Measurements from ENCODE around the gene PCDHGB4. TPM values are rescaled to one million over a fixed set of nuclear protein-coding genes. Genes with fewer than 3 reads are reported as not detected.
A peak's percentile ranks its signal among the peaks of the same experiment; 100 is the strongest.
"Not testable (repeated sequence)": the region's sequence is repeated elsewhere in the genome, so short reads cannot be mapped to it uniquely, and the experiment has no call there.

Gene PCDHGB4
- total RNA-seq, 1 donor from 2014 or later: 6.4 TPM

DNA sequence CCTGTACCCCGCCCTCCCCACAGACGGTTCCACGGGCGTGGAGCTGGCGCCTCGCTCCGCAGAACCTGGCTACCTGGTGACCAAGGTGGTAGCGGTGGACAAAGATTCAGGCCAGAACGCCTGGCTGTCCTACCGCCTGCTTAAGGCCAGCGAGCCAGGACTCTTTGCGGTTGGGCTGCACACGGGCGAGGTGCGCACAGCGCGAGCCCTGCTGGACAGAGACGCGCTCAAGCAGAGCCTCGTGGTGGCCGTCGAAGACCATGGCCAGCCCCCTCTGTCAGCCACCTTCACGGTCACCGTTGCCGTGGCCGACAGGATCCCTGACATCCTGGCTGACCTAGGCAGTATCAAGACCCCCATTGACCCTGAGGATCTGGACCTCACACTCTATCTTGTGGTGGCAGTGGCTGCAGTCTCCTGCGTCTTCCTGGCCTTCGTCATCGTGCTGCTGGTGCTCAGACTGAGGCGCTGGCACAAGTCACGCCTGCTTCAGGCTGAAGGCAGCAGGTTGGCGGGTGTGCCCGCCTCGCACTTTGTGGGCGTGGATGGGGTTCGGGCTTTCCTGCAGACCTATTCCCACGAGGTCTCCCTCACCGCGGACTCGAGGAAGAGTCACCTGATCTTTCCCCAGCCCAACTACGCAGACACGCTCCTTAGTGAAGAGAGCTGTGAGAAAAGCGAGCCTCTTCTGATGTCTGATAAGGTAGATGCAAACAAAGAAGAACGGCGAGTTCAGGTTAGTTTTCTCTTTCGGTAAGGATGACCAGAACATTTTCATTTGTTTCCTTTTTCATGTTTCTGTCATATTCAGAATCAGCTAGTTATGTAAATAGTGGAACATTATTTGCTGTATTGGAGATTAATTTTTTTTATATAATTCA lies 21.2 kb upstream of the PCDHGB4 start:
- no peak for DNase-seq (ENCODE audit: low read depth in 2 of 2)

DNA sequence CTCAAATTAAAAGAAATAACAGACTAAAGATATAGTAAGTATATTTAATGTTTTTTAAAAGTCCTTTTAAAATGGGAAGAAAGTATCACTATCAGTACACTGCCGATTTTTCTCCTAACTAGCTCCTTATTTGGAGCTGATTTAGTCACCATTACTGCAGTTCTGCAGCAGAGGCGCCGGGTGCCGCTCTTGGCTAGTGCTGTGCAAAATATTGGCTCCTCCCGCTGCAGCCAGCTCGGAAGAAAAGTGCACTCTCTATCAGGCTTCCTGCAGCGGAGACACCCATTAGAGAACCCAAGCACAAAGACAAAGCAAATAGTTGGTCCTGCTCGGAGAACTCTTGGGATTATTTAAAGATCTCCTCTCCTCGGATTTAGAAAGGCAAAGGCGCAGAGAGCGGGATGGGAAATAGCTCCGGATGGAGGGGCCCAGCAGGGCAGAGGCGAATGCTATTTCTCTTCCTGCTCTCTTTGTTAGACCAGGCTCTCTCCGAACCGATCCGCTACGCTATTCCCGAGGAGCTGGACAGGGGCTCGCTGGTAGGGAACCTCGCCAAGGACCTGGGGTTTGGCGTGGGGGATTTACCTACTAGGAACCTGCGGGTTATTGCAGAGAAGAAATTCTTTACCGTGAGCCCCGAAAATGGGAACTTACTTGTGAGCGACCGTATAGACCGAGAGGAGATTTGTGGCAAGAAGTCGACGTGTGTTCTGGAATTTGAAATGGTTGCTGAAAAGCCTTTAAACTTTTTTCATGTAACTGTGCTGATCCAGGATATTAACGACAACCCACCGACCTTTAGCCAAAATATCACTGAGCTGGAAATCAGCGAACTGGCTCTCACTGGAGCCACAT lies 17.3 kb upstream of the PCDHGB4 start, which contains the start of gene PCDHGB3:
PCDHGB3 (plus strand) TSS at position 249 of the 855 bp plus-strand sequence; CDS start at position 402, 153 bp downstream.
- DNase-seq (ENCODE audit: low read depth in 2 of 2): peak; percentile 38 to 71

DNA sequence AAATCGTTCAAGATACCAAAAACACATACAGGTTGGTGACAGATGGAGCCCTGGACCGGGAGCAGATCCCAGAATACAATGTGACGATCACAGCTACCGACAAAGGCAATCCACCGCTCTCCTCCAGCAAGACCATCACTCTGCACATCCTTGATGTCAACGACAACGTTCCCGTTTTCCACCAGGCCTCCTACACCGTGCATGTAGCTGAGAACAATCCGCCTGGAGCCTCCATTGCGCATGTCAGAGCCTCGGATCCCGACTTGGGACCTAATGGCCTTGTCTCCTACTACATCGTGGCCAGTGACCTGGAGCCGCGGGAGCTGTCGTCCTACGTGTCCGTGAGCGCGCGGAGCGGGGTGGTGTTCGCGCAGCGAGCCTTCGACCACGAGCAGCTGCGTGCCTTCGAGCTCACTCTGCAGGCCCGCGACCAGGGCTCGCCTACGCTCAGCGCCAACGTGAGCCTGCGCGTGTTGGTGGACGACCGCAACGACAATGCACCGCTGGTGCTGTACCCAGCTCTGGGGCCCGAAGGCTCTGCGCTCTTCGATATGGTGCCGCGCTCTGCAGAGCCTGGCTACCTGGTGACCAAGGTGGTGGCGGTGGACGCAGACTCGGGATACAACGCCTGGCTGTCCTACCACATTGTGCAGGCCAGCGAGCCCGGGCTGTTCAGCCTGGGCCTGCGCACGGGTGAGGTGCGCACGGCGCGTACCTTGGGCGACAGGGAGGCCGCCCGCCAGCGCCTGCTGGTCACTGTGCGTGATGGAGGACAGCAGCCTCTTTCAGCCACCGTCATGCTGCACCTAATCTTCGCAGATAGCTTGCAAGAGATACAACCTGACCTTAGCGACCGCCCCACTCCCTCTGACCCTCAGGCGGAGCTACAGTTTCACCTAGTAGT lies 15.7 kb upstream of the PCDHGB4 start:
- DNase-seq (ENCODE audit: low read depth in 2 of 2): no peak

DNA sequence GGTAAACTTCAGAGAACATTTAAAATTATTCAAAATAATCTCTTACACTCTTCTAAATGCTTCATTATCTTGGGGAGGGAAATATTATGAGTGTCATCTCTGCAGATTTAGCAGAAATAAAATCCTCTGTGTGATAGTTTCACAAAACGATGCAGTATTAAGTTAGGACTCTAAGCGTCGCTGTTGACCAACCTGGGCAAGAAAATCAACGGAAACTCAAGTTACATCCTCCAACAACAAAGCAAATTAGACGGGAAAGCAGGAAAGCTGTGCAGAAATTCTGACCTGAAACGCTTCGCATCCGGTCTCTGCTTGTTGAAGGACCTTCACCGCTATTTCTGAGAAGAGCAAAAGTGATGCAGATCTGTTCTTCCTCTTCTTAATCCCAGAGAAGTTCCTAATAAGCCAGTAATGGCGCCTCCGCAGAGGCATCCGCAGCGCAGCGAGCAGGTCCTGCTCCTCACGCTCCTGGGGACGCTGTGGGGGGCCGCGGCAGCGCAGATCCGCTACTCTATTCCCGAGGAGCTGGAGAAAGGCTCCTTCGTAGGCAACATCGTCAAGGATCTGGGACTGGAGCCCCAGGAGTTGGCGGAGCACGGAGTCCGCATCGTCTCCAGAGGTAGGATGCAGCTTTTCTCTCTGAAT lies 13.7 kb upstream of the PCDHGB4 start, which contains the start of gene PCDHGA6:
PCDHGA6 (plus strand) TSS at position 219 of the 645 bp plus-strand sequence; CDS start at position 412, 193 bp downstream.
- peak in 1 of 2 donors; percentile 42 for DNase-seq (ENCODE audit: low read depth in 2 of 2)

DNA sequence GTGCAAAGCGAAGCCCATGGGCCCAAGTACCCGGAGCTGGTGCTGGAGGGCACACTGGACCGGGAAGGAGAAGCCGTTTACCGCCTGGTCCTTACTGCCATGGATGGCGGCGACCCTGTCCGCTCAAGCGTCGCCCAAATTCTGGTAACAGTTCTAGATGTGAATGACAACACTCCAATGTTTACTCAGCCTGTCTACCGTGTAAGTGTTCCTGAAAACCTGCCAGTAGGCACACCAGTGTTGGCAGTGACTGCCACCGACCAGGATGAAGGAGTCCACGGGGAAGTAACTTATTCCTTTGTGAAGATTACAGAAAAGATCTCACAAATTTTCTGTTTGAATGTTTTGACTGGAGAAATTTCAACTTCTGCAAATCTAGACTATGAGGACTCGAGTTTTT lies 12.9 kb upstream of the PCDHGB4 start:
- DNase-seq (ENCODE audit: low read depth in 2 of 2): no peak

DNA sequence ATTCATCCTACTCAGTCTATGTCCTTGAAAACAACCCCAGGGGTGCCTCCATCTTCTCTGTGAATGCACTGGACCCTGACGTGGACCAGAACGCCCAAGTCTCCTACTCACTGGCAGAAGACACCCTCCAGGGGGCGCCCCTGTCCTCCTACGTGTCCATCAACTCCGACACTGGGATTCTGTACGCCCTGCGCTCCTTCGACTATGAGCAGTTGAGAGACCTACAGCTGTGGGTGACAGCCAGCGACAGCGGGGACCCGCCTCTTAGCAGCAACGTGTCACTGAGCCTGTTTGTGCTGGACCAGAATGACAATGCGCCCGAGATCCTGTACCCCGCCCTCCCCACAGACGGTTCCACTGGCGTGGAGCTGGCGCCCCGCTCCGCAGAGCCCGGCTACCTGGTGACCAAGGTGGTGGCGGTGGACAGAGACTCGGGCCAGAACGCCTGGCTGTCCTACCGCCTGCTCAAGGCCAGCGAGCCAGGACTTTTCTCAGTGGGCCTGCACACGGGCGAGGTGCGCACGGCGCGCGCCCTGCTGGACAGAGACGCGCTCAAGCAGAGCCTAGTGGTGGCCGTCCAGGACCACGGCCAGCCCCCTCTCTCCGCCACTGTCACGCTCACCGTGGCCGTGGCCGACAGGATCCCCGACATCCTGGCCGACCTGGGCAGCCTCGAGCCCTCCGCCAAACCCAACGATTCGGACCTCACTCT lies 11.9 kb upstream of the PCDHGB4 start:
- DNase-seq (ENCODE audit: low read depth in 2 of 2): not testable (repeated sequence)

DNA sequence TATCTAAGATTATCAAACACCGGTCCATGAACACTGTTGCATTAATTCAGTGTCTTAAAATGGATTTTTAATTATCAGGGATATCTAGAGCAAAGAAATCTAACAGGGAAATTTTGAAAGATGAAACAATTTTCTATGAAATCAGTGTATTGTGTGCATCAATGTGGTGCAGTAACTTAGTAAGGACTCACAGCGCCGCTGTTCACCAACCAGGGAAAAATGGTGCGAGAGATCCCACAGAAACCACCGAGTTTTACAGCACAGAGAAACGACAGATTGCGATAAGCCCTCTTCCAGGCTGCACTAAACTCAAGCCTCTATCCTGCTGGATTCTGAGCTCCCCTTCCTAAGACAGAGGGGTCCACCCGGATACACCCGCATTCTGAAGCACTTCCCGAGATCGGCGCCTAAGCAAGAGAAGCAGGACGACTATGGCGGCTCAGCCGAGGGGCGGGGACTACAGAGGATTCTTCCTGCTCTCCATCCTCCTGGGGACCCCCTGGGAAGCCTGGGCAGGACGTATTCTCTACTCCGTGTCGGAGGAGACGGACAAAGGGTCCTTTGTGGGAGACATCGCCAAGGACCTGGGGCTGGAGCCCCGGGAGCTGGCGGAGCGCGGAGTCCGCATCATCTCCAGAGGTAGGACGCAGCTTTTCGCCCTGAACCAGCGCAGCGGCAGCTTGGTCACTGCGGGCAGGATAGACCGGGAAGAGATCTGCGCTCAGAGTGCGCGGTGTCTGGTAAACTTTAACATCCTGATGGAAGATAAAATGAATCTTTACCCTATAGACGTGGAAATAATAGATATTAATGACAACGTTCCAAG lies 4.8 kb upstream of the PCDHGB4 start, which contains the start of gene PCDHGA7:
PCDHGA7 (plus strand) TSS at position 274 of the 826 bp plus-strand sequence; CDS start at position 432, 158 bp downstream.
- peak in 1 of 2 donors; percentile 43 for DNase-seq (ENCODE audit: low read depth in 2 of 2)

DNA sequence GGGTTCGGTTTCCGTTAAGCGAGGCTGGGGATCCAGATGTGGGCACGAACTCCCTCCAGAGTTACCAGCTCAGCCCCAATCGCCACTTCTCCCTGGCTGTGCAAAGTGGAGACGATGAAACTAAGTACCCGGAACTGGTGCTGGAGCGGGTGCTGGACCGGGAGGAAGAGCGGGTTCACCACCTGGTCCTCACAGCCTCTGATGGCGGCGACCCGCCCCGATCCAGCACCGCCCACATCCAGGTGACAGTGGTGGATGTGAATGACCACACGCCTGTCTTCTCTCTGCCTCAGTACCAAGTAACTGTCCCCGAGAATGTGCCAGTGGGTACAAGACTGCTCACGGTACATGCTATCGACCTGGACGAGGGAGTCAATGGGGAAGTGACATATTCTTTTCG lies 4.2 kb upstream of the PCDHGB4 start:
- no peak for DNase-seq (ENCODE audit: low read depth in 2 of 2)

DNA sequence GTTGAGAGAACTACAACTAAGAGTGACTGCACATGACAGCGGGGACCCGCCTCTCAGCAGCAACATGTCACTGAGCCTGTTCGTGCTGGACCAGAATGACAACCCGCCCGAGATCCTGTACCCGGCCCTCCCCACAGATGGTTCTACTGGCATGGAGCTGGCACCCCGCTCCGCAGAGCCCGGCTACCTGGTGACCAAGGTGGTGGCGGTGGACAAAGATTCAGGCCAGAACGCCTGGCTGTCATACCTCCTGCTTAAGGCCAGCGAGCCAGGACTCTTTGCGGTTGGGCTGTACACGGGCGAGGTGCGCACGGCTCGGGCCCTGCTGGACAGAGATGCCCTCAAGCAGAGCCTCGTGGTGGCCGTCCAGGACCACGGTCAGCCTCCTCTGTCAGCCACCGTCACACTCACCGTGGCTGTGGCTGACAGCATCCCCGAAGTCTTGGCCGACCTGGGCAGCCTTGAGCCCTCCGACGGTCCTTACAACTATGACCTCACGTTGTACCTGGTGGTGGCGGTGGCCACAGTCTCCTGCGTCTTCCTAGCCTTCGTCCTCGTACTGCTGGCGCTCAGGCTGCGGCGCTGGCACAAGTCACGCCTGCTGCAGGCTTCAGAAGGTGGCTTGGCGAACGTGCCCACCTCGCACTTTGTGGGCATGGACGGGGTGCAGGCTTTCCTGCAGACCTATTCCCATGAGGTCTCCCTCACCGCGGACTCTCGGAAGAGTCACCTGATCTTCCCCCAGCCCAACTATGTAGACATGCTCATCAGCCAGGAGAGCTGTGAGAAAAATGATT lies 2.8 kb upstream of the PCDHGB4 start:
- no peak for DNase-seq (ENCODE audit: low read depth in 2 of 2)

DNA sequence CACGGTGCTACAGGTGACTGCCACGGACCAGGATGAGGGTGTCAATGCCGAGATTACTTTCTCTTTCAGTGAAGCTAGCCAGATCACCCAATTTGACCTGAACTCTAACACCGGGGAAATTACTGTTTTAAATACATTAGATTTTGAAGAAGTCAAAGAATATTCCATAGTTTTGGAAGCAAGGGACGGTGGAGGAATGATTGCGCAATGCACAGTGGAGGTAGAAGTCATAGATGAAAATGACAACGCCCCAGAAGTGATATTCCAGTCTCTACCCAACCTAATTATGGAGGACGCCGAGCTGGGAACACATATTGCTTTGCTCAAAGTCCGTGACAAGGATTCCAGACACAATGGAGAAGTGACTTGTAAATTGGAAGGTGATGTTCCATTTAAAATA lies 1.2 kb downstream of the PCDHGB4 start:
- DNase-seq (ENCODE audit: low read depth in 2 of 2): no peak

DNA sequence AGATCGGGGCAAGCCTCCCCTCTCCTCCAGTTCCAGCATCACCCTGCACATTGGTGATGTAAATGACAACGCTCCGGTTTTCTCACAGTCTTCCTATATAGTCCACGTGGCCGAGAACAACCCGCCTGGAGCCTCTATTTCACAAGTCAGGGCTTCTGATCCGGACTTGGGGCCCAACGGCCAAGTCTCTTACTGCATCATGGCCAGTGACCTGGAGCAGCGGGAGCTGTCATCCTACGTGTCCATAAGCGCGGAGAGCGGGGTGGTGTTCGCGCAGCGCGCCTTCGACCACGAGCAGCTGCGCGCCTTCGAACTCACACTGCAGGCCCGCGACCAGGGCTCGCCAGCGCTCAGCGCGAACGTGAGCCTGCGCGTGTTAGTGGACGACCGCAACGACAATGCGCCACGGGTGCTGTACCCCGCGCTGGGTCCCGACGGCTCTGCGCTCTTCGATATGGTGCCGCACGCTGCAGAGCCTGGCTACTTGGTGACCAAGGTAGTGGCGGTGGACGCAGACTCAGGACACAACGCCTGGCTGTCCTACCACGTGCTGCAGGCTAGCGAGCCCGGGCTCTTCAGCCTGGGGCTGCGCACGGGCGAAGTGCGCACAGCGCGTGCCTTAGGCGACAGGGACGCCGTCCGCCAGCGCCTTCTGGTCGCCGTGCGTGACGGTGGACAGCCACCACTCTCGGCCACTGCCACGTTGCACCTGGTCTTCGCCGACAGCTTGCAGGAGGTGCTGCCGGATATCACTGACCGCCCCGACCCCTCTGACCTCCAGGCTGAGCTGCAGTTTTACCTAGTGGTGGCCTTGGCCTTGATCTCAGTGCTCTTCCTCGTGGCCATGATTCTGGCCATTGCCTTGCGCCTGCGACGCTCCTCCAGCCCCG lies 1.9 kb downstream of the PCDHGB4 start:
- DNase-seq (ENCODE audit: low read depth in 2 of 2): no peak

DNA sequence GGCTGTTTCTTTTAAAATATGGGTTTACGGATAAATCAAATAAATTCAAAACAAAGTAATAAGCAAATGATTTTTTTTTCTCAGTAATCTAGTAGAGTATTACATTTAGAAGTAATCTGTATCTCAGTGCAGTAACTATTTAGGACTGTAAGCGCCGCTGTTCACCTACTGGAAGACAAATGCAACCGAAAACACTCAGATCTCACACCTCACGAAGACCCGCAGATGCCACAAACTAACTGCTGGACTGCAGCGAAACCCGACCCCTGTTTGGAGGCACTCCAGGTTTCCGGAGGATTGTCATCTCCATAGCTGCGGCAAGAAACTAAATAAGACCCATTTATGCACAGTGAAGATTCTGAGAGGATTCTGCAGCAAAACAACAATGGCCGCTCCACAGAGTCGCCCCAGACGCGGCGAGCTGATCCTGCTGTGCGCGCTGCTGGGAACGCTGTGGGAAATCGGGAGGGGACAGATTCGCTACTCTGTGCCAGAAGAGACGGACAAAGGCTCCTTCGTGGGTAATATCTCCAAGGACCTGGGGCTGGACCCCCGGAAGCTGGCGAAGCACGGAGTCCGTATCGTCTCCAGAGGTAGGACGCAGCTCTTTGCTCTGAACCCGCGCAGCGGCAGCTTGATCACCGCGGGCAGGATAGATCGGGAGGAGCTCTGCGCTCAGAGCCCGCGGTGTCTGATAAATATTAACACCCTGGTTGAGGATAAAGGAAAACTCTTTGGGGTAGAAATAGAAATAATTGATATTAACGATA lies 5.1 kb downstream of the PCDHGB4 start, which contains the start of gene PCDHGA8:
PCDHGA8 (plus strand) TSS at position 205 of the 770 bp plus-strand sequence; CDS start at position 386, 181 bp downstream.
- no peak for DNase-seq (ENCODE audit: low read depth in 2 of 2)

DNA sequence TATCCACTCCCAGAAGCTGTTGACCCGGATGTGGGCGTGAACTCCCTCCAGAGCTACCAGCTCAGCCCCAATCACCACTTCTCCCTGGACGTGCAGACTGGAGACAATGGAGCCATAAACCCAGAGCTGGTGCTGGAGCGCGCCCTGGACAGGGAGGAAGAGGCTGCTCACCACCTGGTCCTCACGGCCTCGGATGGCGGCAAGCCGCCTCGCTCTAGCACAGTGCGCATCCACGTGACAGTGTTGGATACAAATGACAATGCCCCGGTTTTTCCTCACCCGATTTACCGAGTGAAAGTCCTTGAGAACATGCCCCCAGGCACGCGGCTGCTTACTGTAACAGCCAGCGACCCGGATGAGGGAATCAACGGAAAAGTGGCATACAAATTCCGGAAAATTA lies 5.8 kb downstream of the PCDHGB4 start:
- DNase-seq (ENCODE audit: low read depth in 2 of 2): no peak

DNA sequence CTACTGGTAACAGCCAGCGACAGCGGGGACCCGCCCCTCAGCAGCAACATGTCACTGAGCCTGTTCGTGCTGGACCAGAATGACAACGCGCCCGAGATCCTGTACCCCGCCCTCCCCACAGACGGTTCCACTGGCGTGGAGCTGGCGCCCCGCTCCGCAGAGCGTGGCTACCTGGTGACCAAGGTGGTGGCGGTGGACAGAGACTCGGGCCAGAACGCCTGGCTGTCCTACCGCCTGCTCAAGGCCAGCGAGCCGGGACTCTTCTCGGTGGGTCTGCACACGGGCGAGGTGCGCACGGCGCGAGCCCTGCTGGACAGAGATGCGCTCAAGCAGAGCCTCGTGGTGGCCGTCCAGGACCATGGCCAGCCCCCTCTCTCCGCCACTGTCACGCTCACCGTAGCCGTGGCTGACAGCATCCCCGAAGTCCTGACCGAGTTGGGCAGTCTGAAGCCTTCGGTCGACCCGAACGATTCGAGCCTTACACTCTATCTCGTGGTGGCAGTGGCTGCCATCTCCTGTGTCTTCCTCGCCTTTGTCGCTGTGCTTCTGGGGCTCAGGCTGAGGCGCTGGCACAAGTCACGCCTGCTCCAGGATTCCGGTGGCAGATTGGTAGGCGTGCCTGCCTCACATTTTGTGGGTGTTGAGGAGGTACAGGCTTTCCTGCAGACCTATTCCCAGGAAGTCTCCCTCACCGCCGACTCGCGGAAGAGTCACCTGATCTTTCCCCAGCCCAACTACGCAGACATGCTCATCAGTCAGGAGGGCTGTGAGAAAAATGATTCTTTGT lies 7.1 kb downstream of the PCDHGB4 start:
- not testable (repeated sequence) for DNase-seq (ENCODE audit: low read depth in 2 of 2)
